Nucleus accumbens (tissue), 56 donors: ENCODE measurements around the gene LZTR1.
"Not testable (repeated sequence)": the region's sequence is repeated elsewhere in the genome, so short reads cannot be mapped to it uniquely, and the experiment has no call there.

Source experiments
- DNase-seq, 56 donors: peaks; one replicate each; lab custom pipeline; 2025; lab: John Stamatoyannopoulos, UW

The LZTR1 gene

DNA sequence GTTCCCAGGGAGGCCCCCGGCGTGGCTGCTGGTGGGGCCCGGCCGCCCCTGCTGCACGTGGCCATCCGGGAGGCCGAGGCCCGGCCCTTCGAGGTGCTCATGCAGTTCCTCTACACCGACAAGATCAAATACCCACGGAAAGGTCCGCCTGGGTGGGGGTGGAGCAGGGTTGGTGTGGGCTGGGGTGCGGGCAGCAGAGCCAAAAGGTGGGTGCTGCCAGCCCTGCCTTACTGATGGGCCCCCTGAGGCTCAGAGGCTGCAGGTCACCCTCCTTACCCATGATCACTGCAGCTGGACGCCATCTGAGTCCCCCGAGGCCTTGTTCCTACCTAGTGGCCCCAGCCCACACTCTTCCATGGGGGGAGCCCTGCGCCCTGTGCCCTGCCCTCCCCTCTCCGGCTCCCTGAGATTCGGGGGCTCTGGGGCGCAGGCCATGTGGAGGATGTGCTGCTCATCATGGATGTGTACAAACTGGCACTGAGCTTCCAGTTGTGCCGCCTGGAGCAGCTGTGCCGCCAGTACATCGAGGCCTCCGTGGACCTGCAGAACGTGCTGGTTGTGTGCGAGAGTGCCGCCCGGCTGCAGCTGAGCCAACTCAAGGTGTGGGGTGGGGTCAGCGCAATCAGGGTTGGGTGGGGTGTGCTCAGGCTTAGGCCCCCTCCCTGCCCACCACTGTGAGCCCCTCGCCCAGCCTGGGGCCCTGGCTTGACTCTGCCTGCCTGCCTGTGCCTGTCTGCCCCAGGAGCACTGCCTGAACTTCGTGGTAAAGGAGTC, 12.2 kb downstream of the LZTR1 start:
- no peak for DNase-seq

DNA sequence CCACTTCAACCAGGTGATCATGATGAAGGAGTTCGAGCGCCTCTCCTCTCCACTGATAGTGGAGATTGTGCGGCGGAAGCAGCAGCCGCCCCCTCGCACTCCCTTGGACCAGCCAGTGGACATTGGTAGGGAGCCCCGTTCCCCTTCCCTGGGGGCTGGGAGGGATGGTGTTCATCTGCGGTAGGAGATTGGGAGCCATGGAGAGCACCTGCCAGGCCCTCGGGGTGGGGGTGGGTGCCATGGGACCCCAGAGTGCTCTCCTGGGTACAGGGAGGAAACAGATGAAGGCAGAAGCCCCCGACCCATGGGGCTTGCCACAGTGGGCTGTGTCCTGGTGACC, 12.8 kb downstream of the LZTR1 start:
- no peak for DNase-seq

GRCh38 chr22:20995329-20996030, 13.4 kb downstream of the LZTR1 start:
- DNase-seq: no peak

GRCh38 chr22:20996031-20996410, 13.9 kb downstream of the LZTR1 start:
- no peak for DNase-seq

DNA sequence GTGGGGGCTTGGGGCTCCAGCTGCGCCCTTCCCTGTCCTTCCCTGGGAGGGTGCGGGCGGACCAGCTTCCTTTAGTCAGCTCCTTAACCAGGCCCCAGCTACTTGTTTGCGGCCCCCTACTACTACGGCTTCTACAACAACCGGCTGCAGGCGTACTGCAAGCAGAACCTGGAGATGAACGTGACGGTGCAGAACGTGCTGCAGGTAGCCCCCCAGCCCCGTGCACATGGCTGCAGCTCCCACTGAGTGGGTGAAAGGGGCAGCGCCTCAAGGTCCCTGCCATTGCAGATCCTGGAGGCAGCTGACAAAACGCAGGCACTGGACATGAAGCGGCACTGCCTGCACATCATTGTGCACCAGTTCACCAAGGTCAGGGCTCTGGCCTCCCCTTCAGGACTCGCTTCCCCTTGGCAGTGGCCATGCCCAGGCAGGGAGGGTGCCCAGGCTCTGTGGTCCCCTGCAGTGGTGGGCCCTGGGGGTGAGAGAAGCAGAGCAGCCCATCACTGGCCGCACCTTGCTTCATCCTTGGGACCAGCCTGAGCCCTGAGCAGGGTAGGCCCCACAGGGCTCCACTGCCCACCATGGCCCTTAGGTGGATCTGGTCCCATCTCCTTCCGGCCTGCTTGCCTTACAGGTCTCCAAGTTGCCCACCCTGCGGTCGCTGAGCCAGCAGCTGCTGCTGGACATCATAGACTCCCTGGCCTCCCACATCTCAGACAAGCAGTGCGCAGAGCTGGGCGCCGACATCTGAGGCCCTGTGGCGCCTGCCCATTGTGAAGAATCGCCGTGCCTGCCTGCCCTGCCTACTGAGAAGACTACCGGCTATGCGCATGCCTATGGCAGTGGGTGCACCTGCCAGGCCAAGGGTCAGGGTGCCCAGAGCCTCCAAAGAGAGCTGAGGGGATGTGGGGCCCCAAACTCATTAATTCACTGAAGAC, 14.8 kb downstream of the LZTR1 start:
- no peak for DNase-seq

- DNase-seq: no peak
These were observed 15.6 kb downstream of the LZTR1 start for GRCh38 chr22:20997536-20998257.

- no peak for DNase-seq
These were observed 16.6 kb downstream of the LZTR1 start for GRCh38 chr22:20998411-20999336.

GRCh38 chr22:20999350-21000206, 17.5 kb downstream of the LZTR1 start:
- no peak for DNase-seq

- DNase-seq: peak in 1 of 56 donors; percentile 12
These were observed 18.3 kb downstream of the LZTR1 start for GRCh38 chr22:21000207-21000986.

GRCh38 chr22:21000987-21001600, 19.0 kb downstream of the LZTR1 start:
- peak in 2 of 56 donors; percentile 54 to 59 for DNase-seq

GRCh38 chr22:21001601-21002325, 19.7 kb downstream of the LZTR1 start, which contains the start of gene THAP7:
TSS of gene THAP7 (minus strand) at chr22:21002118. CDS start at chr22:21001911, 207 bp downstream.
- peak; percentile 40 to 99 (median 96) for DNase-seq

GRCh38 chr22:21003782-21004181, 21.7 kb downstream of the LZTR1 start:
- no peak for DNase-seq

GRCh38 chr22:21009208-21009607, 27.1 kb downstream of the LZTR1 start:
- not testable (repeated sequence) for DNase-seq

DNA sequence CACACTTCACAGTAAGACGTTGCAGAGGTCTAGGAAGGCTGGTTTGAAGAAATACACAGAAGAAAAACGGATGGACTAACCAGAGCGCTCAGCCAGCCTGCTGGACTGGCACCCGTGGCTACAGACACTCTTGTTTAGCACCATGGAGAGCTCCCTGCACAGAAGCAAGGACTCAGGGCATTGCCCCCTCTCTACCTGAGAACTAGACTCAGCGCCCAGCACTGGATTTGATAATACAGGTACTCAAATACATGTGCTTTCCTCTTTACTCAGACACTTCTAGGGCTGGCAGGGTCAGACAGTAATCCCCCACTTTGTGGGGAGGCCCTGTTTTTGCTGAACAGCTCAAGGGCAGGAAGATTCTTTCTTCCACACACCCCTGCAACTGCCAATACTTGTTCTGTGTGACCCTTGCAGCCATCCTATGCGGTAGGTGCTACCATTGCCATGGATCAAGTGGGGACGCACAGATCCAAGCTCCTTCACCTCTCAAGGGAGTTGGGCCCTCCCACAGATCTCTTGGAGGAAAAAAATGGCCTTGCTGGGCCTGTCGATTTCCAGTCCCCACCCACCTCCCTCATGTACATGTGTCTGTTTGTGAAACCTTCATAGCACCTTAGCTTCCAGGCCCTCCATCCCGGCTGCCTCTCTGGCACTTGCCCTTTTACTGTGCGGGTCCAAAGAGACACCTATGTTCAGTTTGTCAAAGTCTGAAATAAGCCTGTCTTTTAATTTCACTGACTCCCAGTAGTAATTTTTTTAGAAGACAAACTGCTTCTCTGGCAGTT, 27.7 kb downstream of the LZTR1 start:
- DNase-seq: no peak

DNA sequence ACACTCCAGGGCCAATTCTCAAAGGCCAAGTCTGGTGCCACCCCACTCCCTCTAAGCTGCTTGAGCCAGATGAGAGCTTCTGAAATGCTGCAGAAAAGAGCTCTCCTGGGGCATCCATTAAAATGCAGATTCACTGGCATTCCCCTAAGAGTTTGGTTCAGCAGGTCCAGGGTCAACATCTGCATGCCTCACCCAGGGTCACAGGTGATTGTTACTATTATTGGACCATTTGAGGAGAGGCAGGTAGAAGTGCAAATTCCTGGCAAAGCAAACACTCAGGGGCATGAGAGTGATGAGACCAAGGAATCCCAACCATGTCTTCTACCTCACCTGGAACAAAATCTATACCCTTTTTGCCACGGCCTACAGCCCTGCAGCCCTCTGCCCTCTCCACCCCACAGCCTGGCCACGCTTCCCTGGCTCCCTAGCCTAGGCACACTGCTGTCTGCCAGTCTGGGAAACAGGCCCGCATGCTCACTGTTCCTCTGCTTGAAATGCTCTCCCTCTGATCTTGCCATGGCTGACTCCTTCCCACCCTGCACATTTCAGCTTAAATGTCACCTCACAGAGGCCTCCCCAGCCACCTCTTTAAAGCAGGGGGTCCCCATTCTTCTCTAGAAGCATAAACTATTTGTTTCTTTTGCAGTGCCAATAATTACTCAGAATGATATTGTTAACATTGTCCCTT, 28.5 kb downstream of the LZTR1 start:
- no peak for DNase-seq
